Activated CD4-positive, alpha-beta T cell treated with anti-CD3 and anti-CD28 coated beads for 36 hours (primary cell): Measurements from ENCODE around the gene GATAD2B. TPM values are rescaled to one million over a fixed set of nuclear protein-coding genes. Genes with fewer than 3 reads are reported as not detected.
A peak's percentile ranks its signal among the peaks of the same experiment; 100 is the strongest.

Experiments
- ATAC-seq: fragments of 200-7000 bp; cut with Tn5 transposase; one replicate; pipeline ENCODE4 v1.10.0; 2021; ENCODE audit warnings: mild to moderate bottlenecking, moderate library complexity
- CTCF ChIA-PET: fragments of 350-600 bp; sonication (Branson Sonifier 250); formaldehyde crosslinking; loops from one replicate; lab custom pipeline; 2021; ENCODE audit warnings: antibody characterized with exemption; lab: Charles Lee
- POLR2A ChIA-PET: fragments of 350-600 bp; sonication (Branson Sonifier 250); formaldehyde crosslinking; loops from one replicate; lab custom pipeline; 2021; ENCODE audit warnings: antibody characterized with exemption, inconsistent platforms; lab: Charles Lee
- DNase-seq: peaks from one replicate; pipeline ENCODE4 v3.0.0-alpha.2; 2020
- H3K27ac Mint-ChIP-seq: one replicate; pipeline ENCODE4 v1.8.0; 2021; ENCODE audit warnings: mixed read lengths
- H3K27me3 Mint-ChIP-seq: one replicate; pipeline ENCODE4 v1.8.0; 2021; ENCODE audit warnings: mixed read lengths
- H3K36me3 Mint-ChIP-seq: one replicate; pipeline ENCODE4 v1.8.0; 2021; ENCODE audit warnings: low read depth, mixed read lengths
- H3K4me1 Mint-ChIP-seq: one replicate; pipeline ENCODE4 v1.8.0; 2021; ENCODE audit warnings: mixed read lengths
- H3K4me3 Mint-ChIP-seq: one replicate; pipeline ENCODE4 v1.8.0; 2021; ENCODE audit warnings: mild to moderate bottlenecking, moderate library complexity, mixed read lengths
- H3K9me3 Mint-ChIP-seq: one replicate; pipeline ENCODE4 v1.8.0; 2021; ENCODE audit warnings: low read depth, mixed read lengths
- intact Hi-C, 2 experiments: fragments of 100-400 bp; cut with DNase I in 1 of 2; cut with micrococcal nuclease in 1 of 2; formaldehyde crosslinking; loops; one replicate each; pipeline versions ENCODE4 v1.14.2 to v1.15.1; 2022 to 2024; cut with DNase I, micrococcal nuclease
- total RNA-seq, 2 experiments: library from RNA; stranded (reverse); gene quantifications; one replicate each; pipeline ENCODE4 v1.2.3, GENCODE V29; 2021

Gene GATAD2B
- total RNA-seq, 2 experiments from 2014 or later, result 57.0 to 63.9 TPM

DNA sequence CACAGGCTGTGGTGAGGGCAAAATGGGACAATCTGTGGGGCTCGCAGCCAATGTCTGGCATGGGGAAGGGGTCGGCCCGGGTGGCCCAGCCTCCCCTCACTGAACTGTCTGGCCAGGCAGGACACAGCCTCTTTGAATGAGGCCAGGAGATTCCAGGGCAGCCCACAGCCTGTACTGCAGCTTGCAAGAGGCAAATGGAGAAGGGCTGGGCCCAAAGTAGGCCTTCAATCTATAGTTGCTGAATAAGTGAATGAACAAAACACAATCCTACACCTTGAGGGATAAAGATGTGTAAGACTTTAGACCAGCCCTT lies 124.3 kb downstream of the GATAD2B start:
- Mint-ChIP-seq H3K9me3 (no peaks in the 10 kb centered on the region), H3K27me3 (no peaks in the 10 kb centered on the region), H3K4me3 (no peak overlapping the region), H3K36me3 (peaks cover 1% of the 10 kb centered on the region), H3K27ac (no peak overlapping the region), H3K4me1 (no peaks in the 10 kb centered on the region)
- DNase-seq, result no peak
- CTCF ChIA-PET, result interaction anchor here (0.5 to 3.5 kb wide), 9 partner anchors 8 to 293 kb away, joined by 3 to 44 read pairs (median 4); partner anchors contain the start of genes DENND4B, GATAD2B, JTB and RAB13
- ATAC-seq, result no peak
- intact Hi-C loops, result no loop called here
- POLR2A ChIA-PET, result no interaction called here

DNA sequence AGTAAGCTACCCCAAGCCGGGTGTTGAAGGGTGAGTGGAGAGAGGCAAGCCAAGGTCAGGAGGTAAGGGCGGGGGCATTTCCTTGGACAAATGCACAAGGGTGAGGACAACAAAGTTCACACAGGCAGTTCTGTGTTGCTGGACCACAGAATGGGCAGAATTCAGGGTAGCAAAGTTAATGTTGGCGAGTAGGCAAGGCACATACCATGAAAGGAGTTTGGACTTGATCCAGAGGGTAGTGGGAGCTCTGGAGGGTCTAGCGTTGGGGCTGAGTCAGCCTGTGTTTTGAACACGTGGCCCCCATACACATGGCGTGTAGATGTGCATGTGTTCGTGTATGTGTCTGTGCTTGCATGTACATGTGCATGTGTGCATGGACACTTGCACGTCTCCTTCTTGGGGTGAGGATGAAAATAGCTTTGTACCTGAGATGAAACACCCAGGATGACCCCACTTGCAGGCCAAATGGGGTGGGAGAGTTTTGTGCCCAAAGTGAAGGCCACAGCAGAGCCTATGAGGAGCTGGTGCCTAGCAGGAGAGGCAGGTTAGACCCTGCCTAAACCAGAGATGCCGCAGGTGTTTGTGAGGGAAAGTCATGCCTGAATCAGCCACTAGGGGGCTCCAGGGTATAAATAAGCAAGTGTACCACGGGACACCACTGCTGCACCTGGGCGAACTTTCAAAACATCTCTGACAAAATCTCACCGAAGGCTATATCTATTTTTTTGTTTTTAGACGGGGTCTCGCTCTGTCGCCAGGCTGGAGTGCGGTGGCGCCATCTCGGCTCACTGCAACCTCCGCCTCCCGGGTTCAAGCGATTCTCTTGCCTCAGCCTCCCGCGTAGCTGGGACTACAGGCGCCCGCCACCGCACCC lies 125.7 kb downstream of the GATAD2B start:
- ATAC-seq (peak; percentile 92), DNase-seq (peak; percentile 92)
- H3K27ac Mint-ChIP-seq, result peak overlapping the region; percentile 38
- no peak overlapping the region for H3K4me3 Mint-ChIP-seq
- ChIA-PET POLR2A (no interaction called here), CTCF (interaction anchor here (0.6 to 3.5 kb wide), 23 partner anchors 8 to 403 kb away, joined by 3 to 44 read pairs (median 4); partner anchors contain the start of genes DENND4B, JTB, RAB13 and SLC39A1)
- no peaks in the 10 kb centered on the region for H3K36me3 Mint-ChIP-seq
- H3K4me1 Mint-ChIP-seq, result no peaks in the 10 kb centered on the region
- H3K9me3 Mint-ChIP-seq, result no peaks in the 10 kb centered on the region
- intact Hi-C loops, result loop anchor here (1.0 to 2.0 kb wide), 4 partner anchors 126 to 475 kb away; partner anchors contain the start of genes DENND4B (in 2 of the 2), GATAD2B (in 2 of the 2), RAB13 (in 2 of the 2) and HAX1 (in 1 of the 2)
- no peaks in the 10 kb centered on the region for H3K27me3 Mint-ChIP-seq

DNA sequence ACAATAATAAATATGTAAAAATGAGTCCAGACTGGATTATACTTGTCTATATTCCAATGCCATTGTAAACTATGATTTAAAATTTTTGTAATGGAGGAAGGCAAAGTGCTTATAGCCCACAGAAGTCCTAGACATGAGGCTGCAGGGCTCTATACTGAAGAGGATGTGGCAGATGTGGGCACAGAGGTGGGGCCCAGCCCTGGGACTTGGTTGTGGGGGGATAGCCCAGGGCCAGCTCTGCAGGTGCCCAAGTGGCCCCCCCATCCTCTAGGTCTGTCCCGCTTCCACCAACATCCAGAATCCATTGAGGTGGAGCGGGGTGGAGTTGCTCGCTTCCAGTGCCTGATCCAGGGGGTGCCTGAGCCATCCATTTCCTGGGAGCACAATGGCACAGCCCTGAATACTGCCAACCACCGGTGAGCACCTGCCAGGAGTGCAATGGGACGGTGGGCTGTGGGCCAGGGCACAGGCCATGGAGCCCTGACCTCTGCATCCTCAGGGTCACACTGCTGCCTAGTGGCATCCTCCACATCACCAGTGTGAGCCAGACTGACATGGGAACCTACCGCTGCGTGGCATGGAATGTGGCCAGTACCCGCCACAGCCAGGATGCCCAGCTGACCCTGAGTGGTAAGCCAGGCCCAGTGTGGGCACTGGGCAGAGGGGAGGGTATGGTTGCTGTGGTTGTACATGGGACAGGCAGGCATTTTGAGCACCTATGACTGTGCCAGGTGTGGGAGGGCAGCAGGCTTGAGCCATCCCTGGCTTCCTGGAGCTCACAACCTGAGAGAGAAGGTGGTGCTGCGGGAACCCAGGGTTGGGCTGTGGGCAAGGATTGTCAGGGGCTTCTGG lies 126.6 kb downstream of the GATAD2B start:
- intact Hi-C loops, result loop anchor here (2.0 kb wide), 1 partner anchor 127 kb away; the partner anchor contains the start of gene GATAD2B (in 2 of the 2)
- Mint-ChIP-seq H3K36me3 (no peaks in the 10 kb centered on the region), H3K4me1 (peaks cover 7% of the 10 kb centered on the region), H3K27ac (peak overlapping the region; percentile 38), H3K4me3 (no peak overlapping the region), H3K9me3 (no peaks in the 10 kb centered on the region), H3K27me3 (no peaks in the 10 kb centered on the region)
- no peak for DNase-seq
- CTCF ChIA-PET, result interaction anchor here (0.6 to 3.5 kb wide), 16 partner anchors 10 to 366 kb away, joined by 3 to 44 read pairs (median 4); partner anchors contain the start of genes DENND4B, JTB and RAB13
- POLR2A ChIA-PET, result no interaction called here
- no peak for ATAC-seq

DNA sequence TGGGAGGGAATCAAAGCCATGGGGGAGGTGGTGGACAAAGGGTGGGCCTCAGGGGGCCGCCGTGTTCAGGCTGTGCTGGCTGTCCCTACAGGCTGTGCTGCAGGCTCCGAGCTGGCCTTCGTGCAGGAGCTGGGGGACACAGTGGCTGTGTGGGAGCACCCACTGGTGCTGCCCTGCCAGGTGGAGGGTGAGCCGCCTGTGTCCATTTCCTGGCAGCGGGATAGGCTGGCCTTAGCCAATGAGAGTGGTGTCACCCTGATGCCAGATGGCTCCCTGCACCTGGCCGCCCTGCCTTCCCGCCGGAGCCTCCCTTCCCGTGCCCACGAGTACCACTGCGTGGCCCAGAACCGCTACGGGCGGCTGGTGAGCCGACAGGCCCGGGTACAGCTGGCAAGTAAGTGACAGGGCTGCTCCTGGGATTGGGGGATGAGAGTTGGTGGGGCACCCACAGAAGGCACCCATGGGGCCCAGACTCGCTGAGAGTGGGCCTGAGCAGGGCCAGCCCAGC lies 127.4 kb downstream of the GATAD2B start:
- Mint-ChIP-seq H3K4me1 (peaks cover 14% of the 10 kb centered on the region), H3K4me3 (no peak overlapping the region), H3K9me3 (no peaks in the 10 kb centered on the region), H3K27ac (no peak overlapping the region), H3K27me3 (no peaks in the 10 kb centered on the region), H3K36me3 (no peaks in the 10 kb centered on the region)
- ChIA-PET CTCF (interaction anchor here (3.5 kb wide), 1 partner anchor 191 kb away, joined by 44 read pairs; the partner anchor contains the start of gene RAB13), POLR2A (interaction anchor here (0.8 kb wide), 1 partner anchor 195 kb away, joined by 3 read pairs; the partner anchor contains the start of gene RPS27)
- DNase-seq, result no peak
- intact Hi-C loops, result no loop called here
- ATAC-seq, result no peak

DNA sequence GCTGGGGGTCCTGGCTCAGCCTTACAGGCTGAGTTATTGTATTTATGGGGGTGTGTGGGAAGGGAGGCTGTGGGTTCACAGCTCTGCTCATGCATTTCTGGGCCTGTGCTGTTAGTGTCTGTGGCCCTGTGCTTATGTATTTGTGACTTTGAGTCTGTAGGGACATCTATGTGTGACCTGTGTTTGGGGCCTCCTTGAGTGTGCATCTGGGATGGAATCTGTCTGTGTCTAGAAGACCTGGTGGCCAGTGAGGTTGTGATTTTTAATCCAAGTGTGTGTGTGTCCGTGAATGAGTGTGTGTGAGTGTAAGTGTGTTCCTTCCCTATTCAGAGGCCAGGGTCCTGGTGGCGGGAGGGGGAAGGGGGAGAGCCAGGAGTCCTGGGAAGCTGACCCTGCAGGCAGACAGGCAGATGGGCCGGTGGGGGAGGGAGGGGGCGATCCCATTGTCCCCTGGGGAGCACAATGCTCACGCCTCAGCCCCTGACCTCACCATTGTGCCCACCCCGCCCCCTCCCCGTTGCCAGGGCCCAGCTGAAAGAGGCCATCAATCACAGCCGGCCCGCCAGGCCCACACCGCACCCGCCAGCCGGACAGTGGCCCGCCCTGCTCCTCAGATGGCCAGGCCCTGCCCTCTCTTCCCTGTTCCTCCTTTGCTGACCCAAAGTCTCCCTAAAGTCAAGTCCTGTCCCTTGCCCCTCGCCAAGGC lies 128.0 kb downstream of the GATAD2B start:
- intact Hi-C loops, result no loop called here
- H3K27me3 Mint-ChIP-seq, result no peaks in the 10 kb centered on the region
- no peak for ATAC-seq
- no peak overlapping the region for H3K4me3 Mint-ChIP-seq
- no peaks in the 10 kb centered on the region for H3K36me3 Mint-ChIP-seq
- H3K27ac Mint-ChIP-seq, result no peak overlapping the region
- no peak for DNase-seq
- H3K4me1 Mint-ChIP-seq, result peaks cover 21% of the 10 kb centered on the region
- H3K9me3 Mint-ChIP-seq, result no peaks in the 10 kb centered on the region
- CTCF ChIA-PET, result interaction anchor here (1.7 kb wide), 1 partner anchor 192 kb away, joined by 5 read pairs; no protein-coding TSS in a partner anchor
- POLR2A ChIA-PET, result interaction anchor here (0.8 kb wide), 1 partner anchor 196 kb away, joined by 3 read pairs; the partner anchor contains the start of gene RPS27

DNA sequence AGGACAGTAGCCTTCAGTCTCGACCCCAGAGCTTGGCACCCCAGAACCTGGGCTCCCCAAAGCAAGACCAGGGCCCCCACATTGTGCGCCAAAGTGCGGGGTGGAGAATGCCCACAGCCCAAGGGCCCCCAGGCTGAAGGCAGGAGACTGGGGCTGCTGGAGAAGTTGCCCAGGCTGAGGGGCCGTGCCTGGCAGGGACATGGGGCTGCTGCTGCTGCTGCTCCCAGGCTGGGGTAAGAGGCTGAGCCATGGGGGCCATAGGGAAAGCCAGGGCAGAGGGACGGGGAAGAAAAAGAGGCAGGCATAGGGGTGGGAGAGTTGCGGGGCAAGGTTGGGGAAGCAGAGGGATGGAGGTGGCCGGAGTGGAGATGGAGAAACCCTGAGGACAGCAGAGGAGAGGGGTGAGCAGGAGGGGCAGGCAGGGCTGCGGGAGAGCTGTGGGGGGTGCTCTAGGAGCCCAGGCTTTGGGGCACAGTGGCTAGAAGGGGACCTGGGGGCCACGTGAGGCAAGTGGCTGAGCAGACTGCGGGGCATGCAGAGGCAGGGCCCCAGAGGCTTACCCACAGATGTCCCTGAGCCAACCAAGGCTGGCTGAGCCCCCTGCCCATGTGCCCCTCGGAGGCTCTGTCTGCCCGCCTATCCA lies 128.7 kb downstream of the GATAD2B start:
- Mint-ChIP-seq H3K36me3 (no peaks in the 10 kb centered on the region), H3K27me3 (no peaks in the 10 kb centered on the region), H3K9me3 (no peaks in the 10 kb centered on the region), H3K4me3 (no peak overlapping the region), H3K4me1 (peaks cover 25% of the 10 kb centered on the region), H3K27ac (no peak overlapping the region)
- ChIA-PET CTCF (interaction anchor here (1.7 kb wide), 1 partner anchor 193 kb away, joined by 5 read pairs; no protein-coding TSS in a partner anchor), POLR2A (no interaction called here)
- DNase-seq (no peak), ATAC-seq (no peak)
- intact Hi-C loops, result no loop called here

DNA sequence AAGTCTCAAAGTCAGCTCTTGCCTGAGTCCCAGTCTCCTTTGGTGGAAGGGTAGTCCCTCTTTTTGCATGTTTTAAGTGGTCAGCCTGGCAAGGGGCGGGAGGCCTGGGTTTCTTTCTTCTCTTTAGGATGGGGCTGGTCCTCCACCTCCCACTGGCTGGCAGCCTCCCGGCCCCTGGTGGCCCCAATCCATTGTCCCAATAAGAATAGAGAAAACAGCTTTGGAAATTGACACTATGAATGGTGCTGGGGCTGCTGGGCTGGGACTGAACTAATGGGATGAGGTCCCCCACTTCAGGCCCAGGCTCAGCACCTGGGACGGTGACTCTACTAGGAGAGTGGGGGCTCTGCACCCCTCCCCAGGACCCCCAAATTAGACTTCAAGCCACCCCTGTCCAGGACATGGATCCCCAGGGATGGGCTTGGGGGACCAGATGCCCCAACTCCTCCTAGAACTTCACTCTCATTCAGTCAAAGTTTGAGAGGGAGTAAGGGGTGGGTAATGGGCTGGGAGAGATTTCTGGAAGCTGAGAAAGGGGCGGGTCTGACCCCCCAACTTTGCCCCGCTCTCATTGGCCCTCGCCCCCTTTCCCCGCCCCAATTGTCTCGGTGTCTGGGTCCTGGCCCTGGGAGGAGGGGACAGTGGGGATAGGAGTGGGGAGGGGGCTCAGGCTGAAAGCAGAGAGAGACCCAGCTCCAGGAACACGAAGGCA lies 129.4 kb downstream of the GATAD2B start:
- ATAC-seq (no peak), DNase-seq (no peak)
- intact Hi-C loops, result no loop called here
- H3K27me3 Mint-ChIP-seq, result peaks cover 3% of the 10 kb centered on the region
- no peaks in the 10 kb centered on the region for H3K36me3 Mint-ChIP-seq
- no peaks in the 10 kb centered on the region for H3K9me3 Mint-ChIP-seq
- CTCF ChIA-PET, result interaction anchor here (1.7 kb wide), 2 partner anchors 128 to 194 kb away, joined by 4 to 5 read pairs; no protein-coding TSS in a partner anchor
- H3K4me3 Mint-ChIP-seq, result no peak overlapping the region
- POLR2A ChIA-PET, result no interaction called here
- no peak overlapping the region for H3K27ac Mint-ChIP-seq
- H3K4me1 Mint-ChIP-seq, result peaks cover 25% of the 10 kb centered on the region

DNA sequence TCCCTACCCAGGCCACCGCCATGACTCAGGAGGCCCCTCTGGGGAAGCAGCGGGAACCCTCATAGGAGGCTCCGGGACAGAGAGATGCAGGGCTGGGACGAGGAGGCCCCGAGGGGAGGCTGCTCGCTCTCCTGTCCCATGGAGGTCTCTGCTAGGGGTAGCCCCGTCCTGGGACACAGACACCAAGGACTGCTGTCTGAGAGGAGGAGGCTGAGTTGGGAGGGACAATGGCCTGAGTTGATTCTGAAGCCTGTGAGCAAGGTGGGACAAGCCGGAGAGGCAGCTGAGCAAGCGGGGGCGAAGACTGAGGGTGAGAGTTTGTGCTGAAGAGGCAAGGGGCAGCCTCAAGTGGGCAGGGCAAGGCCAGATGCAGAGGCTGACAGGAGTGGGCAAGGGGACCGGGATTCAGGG lies 130.1 kb downstream of the GATAD2B start:
- no peak for ATAC-seq
- H3K9me3 Mint-ChIP-seq, result no peaks in the 10 kb centered on the region
- peaks cover 25% of the 10 kb centered on the region for H3K4me1 Mint-ChIP-seq
- POLR2A ChIA-PET, result no interaction called here
- intact Hi-C loops, result no loop called here
- no peaks in the 10 kb centered on the region for H3K36me3 Mint-ChIP-seq
- H3K27me3 Mint-ChIP-seq, result peaks cover 3% of the 10 kb centered on the region
- no peak overlapping the region for H3K4me3 Mint-ChIP-seq
- CTCF ChIA-PET, result interaction anchor here (0.6 to 2.1 kb wide), 3 partner anchors 129 to 257 kb away, joined by 4 to 9 read pairs (median 4); partner anchors contain the start of genes RAB13 and S100A6
- no peak overlapping the region for H3K27ac Mint-ChIP-seq
- DNase-seq, result no peak

DNA sequence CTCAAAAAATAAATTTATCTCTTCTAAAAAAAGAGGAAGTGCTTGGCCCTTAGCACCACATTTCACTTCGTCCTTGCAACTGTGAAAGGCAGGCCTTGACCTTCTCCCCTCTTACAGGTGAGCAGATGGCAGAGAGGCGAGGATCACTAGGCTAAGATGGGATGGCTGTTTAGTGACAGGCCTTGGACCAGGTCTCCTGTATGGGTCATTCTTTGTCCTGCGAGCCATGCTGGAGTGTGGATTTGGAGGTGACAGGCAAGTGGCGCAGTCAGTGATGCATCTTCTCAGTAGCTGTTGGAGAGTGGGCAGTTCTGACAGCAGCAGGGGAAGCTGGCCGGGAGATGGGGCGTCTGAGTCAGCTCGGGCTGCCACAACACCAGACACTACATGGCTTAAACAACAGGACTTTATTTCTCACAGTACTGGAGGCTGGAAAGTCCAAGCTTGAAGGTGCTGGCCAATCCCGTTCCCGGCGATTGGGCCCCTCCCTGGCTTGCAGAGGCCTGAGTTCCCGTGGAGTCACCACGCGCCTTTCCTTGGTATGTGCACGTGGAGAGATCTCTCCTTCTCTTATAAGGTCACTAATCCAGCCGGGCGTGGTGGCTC lies 131.0 kb downstream of the GATAD2B start:
- Mint-ChIP-seq H3K4me3 (no peak overlapping the region), H3K27ac (peak overlapping the region; percentile 53), H3K36me3 (no peaks in the 10 kb centered on the region), H3K9me3 (no peaks in the 10 kb centered on the region), H3K4me1 (peaks cover 25% of the 10 kb centered on the region), H3K27me3 (peaks cover 3% of the 10 kb centered on the region)
- CTCF ChIA-PET, result interaction anchor here (0.6 to 2.1 kb wide), 4 partner anchors 13 to 256 kb away, joined by 4 to 9 read pairs (median 4); partner anchors contain the start of genes RAB13 and S100A6
- intact Hi-C loops, result no loop called here
- ATAC-seq (peak; percentile 67), DNase-seq (peak; percentile 61)
- POLR2A ChIA-PET, result interaction anchor here (0.6 to 1.6 kb wide), 4 partner anchors 149 to 693 kb away, joined by 3 to 7 read pairs (median 3); partner anchors contain the start of genes JTB and RPS27
